Vagina (tissue), 2 donors: ENCODE data around the gene CISD3. TPM values are rescaled to one million over a fixed set of nuclear protein-coding genes. Genes with fewer than 3 reads are reported as not detected.

ENCODE experiments used
- DNase-seq, 2 donors: peaks; one replicate each; pipeline ENCODE4 v3.0.0-alpha.2; 2017; ENCODE audit errors: extremely low spot score in 2 of 2
- H3K27ac ChIP-seq: fragments of 200-600 bp; sonication (generic); one replicate; pipeline ENCODE4 v1.5.1; 2019
- H3K27me3 ChIP-seq: fragments of 200-600 bp; sonication (generic); one replicate; pipeline ENCODE4 v1.5.1; 2019
- H3K36me3 ChIP-seq, 2 donors: fragments of 200-600 bp; sonication (generic); one replicate each; pipeline ENCODE4 v1.5.1; 2017 to 2019
- H3K4me1 ChIP-seq: fragments of 200-600 bp; sonication (generic); one replicate; pipeline ENCODE4 v1.5.1; 2019
- H3K4me3 ChIP-seq, 2 donors: fragments of 200-600 bp; sonication (generic); 1 replicate in 1 of 2; 2 replicates in 1 of 2; pipeline ENCODE4 v1.5.1; 2016 to 2019
- H3K9me3 ChIP-seq: fragments of 200-600 bp; sonication (generic); one replicate; pipeline ENCODE4 v1.5.1; 2019
- CTCF ChIP-seq, 3 experiments: fragments of 450-650 bp in 2 of 3; fragments of 200-600 bp in 1 of 3; sonication (generic) in 1 of 3; IDR thresholded peaks; one replicate each; pipeline ENCODE4 v1.5.1; 2017 to 2019; ENCODE audit warnings: antibody characterized with exemption in 3 of 3, mild to moderate bottlenecking in 2 of 3, moderate library complexity in 2 of 3
- POLR2A ChIP-seq, 2 donors: fragments of 450-650 bp; IDR thresholded peaks; one replicate each; pipeline ENCODE4 v1.6.1; 2017; ENCODE audit warnings: antibody characterized with exemption in 2 of 2, mild to moderate bottlenecking in 2 of 2, moderate library complexity in 2 of 2
- POLR2AphosphoS5 ChIP-seq, 2 donors: sonication (generic); formaldehyde crosslinking; IDR thresholded peaks; one replicate each; pipeline ENCODE4 v1.9.0; 2017; ENCODE audit warnings: antibody characterized with exemption in 2 of 2, mild to moderate bottlenecking in 2 of 2, low read depth in 1 of 2; ENCODE audit not compliant: insufficient read depth in 1 of 2
- intact Hi-C: fragments of 100-400 bp; cut with DNase I; formaldehyde crosslinking; loops from one replicate; pipeline ENCODE4 v1.15.1; 2023
- total RNA-seq: library from RNA; depleted of rRNA; stranded (reverse); fragments of >200 nt; gene quantifications from one replicate; pipeline ENCODE4 v1.2.3, GENCODE V29; 2016

Gene CISD3
- total RNA-seq, 1 donor from 2014 or later: 12.8 TPM

- Histone ChIP-seq H3K4me3 (no peak overlapping the region), H3K27ac (no peak overlapping the region), H3K27me3 (no peaks in the 10 kb centered on the region), H3K9me3 (no peaks in the 10 kb centered on the region), H3K36me3 (peaks cover 0 to 41% of the 10 kb centered on the region in 2 donors), H3K4me1 (peaks cover 14% of the 10 kb centered on the region)
- intact Hi-C loops: no loop called here
- TF ChIP-seq POLR2A (IDR thresholded peaks at IDR 0.05): no peak
- no peak for TF ChIP-seq POLR2AphosphoS5 (IDR thresholded peaks at IDR 0.05; ENCODE audit: insufficient read depth in 1 of 2, low read depth in 1 of 2)
- TF ChIP-seq CTCF (IDR thresholded peaks at IDR 0.05): no peak
- no peak for DNase-seq
Measured at GRCh38 chr17:38712593-38712992, 17.5 kb upstream of the CISD3 start.

- Histone ChIP-seq H3K36me3 (peaks cover 0 to 44% of the 10 kb centered on the region in 2 donors), H3K9me3 (no peaks in the 10 kb centered on the region), H3K27me3 (no peaks in the 10 kb centered on the region), H3K4me3 (no peak overlapping the region), H3K27ac (no peak overlapping the region), H3K4me1 (peaks cover 11% of the 10 kb centered on the region)
- TF ChIP-seq POLR2AphosphoS5 (IDR thresholded peaks at IDR 0.05; ENCODE audit: insufficient read depth in 1 of 2, low read depth in 1 of 2) (no peak), POLR2A (IDR thresholded peaks at IDR 0.05) (no peak), CTCF (IDR thresholded peaks at IDR 0.05) (no peak)
- intact Hi-C loops: no loop called here
- DNase-seq: no peak
Measured at GRCh38 chr17:38713456-38714075, 16.6 kb upstream of the CISD3 start.

- Histone ChIP-seq H3K36me3 (peaks cover 0 to 44% of the 10 kb centered on the region in 2 donors), H3K4me1 (no peaks in the 10 kb centered on the region), H3K9me3 (no peaks in the 10 kb centered on the region), H3K27ac (no peak overlapping the region), H3K4me3 (no peak overlapping the region), H3K27me3 (no peaks in the 10 kb centered on the region)
- intact Hi-C loops: no loop called here
- TF ChIP-seq POLR2A (IDR thresholded peaks at IDR 0.05) (no peak), CTCF (IDR thresholded peaks at IDR 0.05) (no peak), POLR2AphosphoS5 (IDR thresholded peaks at IDR 0.05; ENCODE audit: insufficient read depth in 1 of 2, low read depth in 1 of 2) (no peak)
- DNase-seq: no peak
Measured at GRCh38 chr17:38715216-38715943, 14.8 kb upstream of the CISD3 start.

- Histone ChIP-seq H3K36me3 (peaks cover 0 to 54% of the 10 kb centered on the region in 2 donors), H3K4me3 (no peak overlapping the region), H3K9me3 (no peaks in the 10 kb centered on the region), H3K4me1 (no peaks in the 10 kb centered on the region), H3K27ac (no peak overlapping the region), H3K27me3 (no peaks in the 10 kb centered on the region)
- no peak for TF ChIP-seq POLR2AphosphoS5 (IDR thresholded peaks at IDR 0.05; ENCODE audit: insufficient read depth in 1 of 2, low read depth in 1 of 2)
- TF ChIP-seq POLR2A (IDR thresholded peaks at IDR 0.05): no peak
- TF ChIP-seq CTCF (IDR thresholded peaks at IDR 0.05): no peak
- intact Hi-C loops: no loop called here
- DNase-seq: no peak
Measured at GRCh38 chr17:38716368-38717005, 13.7 kb upstream of the CISD3 start.
